Uterus (tissue), 2 donors: Measurements from ENCODE around the gene KAZALD1.

ENCODE experiments used
- POLR2A ChIP-seq, 2 donors: fragments of 450-650 bp; IDR thresholded peaks; one replicate each; pipeline ENCODE4 v1.6.1; 2016; ENCODE audit warnings: antibody characterized with exemption in 2 of 2, mild to moderate bottlenecking in 1 of 2, moderate library complexity in 1 of 2
- TF ChIP-seq, protein P1 (sequence below), 4 experiments: fragments of 200-600 bp in 2 of 4; fragments of 450-650 bp in 2 of 4; sonication (generic) in 2 of 4; IDR thresholded peaks; one replicate each; pipeline ENCODE4 v1.5.1; 2016 to 2019; ENCODE audit warnings: antibody characterized with exemption in 4 of 4, mild to moderate bottlenecking in 2 of 4, moderate library complexity in 1 of 4

DNA sequence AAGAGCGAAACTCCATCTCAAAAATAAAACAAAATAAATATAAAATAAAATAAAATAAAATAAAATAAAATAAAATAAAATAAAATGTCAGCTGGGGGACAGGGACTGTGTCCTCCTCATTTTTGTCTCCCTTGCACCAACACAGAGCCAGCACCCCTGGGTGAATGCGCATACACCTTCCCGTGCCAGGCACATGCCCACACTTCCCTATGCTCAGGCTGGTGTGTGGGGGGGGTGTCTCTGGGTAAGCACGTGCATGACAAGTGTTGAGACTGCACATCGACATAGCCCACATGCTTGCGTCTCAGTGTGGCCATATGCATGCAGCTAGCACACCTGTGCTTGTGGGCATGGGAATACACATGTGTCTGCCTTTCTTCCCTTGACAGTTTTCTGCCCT lies 44.6 kb downstream of the KAZALD1 start:
- TF ChIP-seq, protein P1, sequence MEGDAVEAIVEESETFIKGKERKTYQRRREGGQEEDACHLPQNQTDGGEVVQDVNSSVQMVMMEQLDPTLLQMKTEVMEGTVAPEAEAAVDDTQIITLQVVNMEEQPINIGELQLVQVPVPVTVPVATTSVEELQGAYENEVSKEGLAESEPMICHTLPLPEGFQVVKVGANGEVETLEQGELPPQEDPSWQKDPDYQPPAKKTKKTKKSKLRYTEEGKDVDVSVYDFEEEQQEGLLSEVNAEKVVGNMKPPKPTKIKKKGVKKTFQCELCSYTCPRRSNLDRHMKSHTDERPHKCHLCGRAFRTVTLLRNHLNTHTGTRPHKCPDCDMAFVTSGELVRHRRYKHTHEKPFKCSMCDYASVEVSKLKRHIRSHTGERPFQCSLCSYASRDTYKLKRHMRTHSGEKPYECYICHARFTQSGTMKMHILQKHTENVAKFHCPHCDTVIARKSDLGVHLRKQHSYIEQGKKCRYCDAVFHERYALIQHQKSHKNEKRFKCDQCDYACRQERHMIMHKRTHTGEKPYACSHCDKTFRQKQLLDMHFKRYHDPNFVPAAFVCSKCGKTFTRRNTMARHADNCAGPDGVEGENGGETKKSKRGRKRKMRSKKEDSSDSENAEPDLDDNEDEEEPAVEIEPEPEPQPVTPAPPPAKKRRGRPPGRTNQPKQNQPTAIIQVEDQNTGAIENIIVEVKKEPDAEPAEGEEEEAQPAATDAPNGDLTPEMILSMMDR (IDR thresholded peaks at IDR 0.05): no peak
- no peak for TF ChIP-seq POLR2A (IDR thresholded peaks at IDR 0.05)
